ENCODE measurements around the gene ILF3. TPM values are rescaled to one million over a fixed set of nuclear protein-coding genes. Genes with fewer than 3 reads are reported as not detected.
A peak's percentile ranks its signal among the peaks of the same experiment; 100 is the strongest.

The ILF3 gene
- total RNA-seq, 2 experiments from 2014 or later: 464 to 491 TPM

GRCh38 chr19:10653482-10653731 is 739 bp upstream of the ILF3 start:
- peaks cover 53% of the 10 kb centered on the region for H3K36me3 Mint-ChIP-seq (ENCODE audit: low read depth)
- no peaks in the 10 kb centered on the region for H3K9me3 ChIP-seq (ENCODE audit: control insufficient read depth in 1 of 2, insufficient read depth in 1 of 2, low read length in 2 of 2)
- H3K27me3 Mint-ChIP-seq: peaks cover 4% of the 10 kb centered on the region
- CTCF ChIA-PET: interaction anchor here (1.2 kb wide), 1 partner anchor 50 kb away, joined by 4 read pairs; no protein-coding TSS in a partner anchor
- POLR2A ChIA-PET: interaction anchor here (0.6 to 3.3 kb wide), 12 partner anchors 9 to 182 kb away, joined by 3 to 57 read pairs (median 6); partner anchors contain the start of genes KEAP1, KRI1, QTRT1 and TMED1
- intact Hi-C loops (cut with DNase I, micrococcal nuclease): loop anchor here (1.0 to 10.0 kb wide), 7 partner anchors 41 to 151 kb away; partner anchors contain the start of genes KEAP1 (in 2 of the 2), ATG4D (in 1 of the 2), CDKN2D (in 1 of the 2) and KRI1 (in 1 of the 2)
- H3K27ac Mint-ChIP-seq: peak overlapping the region; percentile 92
- H3K27me3 ChIP-seq (ENCODE audit: control insufficient read depth in 1 of 2, insufficient read depth in 2 of 2, low read length in 2 of 2): no peaks in the 10 kb centered on the region
- peak overlapping the region; percentile 88 for H3K4me3 Mint-ChIP-seq
- peak overlapping the region; percentile 83 for H3K4me3 ChIP-seq (ENCODE audit: low read length)
- no peak for DNase-seq
- no peaks in the 10 kb centered on the region for H3K9me3 Mint-ChIP-seq
- no peak for ATAC-seq (ENCODE audit: poor library complexity)
- H3K36me3 ChIP-seq (ENCODE audit: insufficient read depth, low read length): peaks cover 5% of the 10 kb centered on the region
- peak overlapping the region; percentile 99 to 100 for H3K27ac ChIP-seq (ENCODE audit: low read depth in 1 of 2, low read length in 2 of 2)
- H3K4me1 ChIP-seq (ENCODE audit: insufficient read depth, low read length): peaks cover 54% of the 10 kb centered on the region
- peaks cover 51% of the 10 kb centered on the region for H3K4me1 Mint-ChIP-seq (ENCODE audit: low read depth)
- TF ChIP-seq, protein P1, sequence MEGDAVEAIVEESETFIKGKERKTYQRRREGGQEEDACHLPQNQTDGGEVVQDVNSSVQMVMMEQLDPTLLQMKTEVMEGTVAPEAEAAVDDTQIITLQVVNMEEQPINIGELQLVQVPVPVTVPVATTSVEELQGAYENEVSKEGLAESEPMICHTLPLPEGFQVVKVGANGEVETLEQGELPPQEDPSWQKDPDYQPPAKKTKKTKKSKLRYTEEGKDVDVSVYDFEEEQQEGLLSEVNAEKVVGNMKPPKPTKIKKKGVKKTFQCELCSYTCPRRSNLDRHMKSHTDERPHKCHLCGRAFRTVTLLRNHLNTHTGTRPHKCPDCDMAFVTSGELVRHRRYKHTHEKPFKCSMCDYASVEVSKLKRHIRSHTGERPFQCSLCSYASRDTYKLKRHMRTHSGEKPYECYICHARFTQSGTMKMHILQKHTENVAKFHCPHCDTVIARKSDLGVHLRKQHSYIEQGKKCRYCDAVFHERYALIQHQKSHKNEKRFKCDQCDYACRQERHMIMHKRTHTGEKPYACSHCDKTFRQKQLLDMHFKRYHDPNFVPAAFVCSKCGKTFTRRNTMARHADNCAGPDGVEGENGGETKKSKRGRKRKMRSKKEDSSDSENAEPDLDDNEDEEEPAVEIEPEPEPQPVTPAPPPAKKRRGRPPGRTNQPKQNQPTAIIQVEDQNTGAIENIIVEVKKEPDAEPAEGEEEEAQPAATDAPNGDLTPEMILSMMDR (IDR thresholded peaks at IDR 0.05): no peak

DNA sequence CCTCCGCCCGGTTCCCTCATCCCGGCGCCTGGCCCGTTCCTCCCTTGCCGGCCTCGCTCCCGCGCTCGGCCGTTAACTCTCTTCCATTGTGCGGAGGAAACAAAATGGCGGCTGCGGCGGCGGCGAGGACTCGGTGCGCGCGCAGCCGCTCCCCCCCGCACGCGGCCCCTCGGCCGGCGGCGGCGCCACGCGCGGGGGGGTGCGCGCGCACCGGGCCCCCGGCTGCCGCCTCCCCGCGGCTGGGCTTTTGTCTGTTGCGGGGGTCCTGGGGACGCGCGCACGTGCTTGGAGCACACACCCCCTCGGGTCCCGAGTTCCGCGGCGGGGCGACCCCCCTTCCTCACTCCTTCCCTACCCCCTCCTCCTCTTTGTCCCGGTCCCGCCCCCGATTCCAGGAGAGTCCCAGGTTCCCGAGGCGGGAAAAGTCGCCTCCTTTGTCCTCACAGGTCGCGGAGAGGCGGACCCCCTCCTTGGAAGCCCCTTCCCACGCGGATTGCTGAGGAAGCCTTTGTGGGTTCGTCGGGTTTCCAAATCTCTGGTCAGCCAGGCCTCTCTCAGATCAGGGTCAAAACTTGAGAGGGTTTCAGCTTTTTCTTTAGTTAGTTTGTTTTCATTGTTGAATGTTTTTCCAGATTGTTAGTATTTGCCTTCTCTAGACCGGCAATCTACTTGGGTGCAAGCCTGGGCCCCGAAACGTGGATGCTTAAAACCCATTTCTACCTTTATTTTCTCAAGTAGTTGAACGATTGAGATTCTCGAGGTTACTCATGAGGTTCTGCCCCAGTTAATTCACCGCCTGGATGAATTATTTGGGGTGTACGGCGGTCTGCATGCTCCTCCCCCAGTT is 687 bp downstream of the ILF3 start:
- H3K4me3 Mint-ChIP-seq: peak overlapping the region; percentile 94
- peaks cover 55% of the 10 kb centered on the region for H3K36me3 Mint-ChIP-seq (ENCODE audit: low read depth)
- H3K27ac Mint-ChIP-seq: peak overlapping the region; percentile 92
- H3K4me1 Mint-ChIP-seq (ENCODE audit: low read depth): peaks cover 57% of the 10 kb centered on the region
- ChIA-PET POLR2A (interaction anchor here (1.3 kb wide), 1 partner anchor 48 kb away, joined by 4 read pairs; no protein-coding TSS in a partner anchor), CTCF (interaction anchor here (1.1 kb wide), 1 partner anchor 45 kb away, joined by 3 read pairs; no protein-coding TSS in a partner anchor)
- no peaks in the 10 kb centered on the region for H3K9me3 Mint-ChIP-seq
- peaks cover 4% of the 10 kb centered on the region for H3K27me3 Mint-ChIP-seq
- Histone ChIP-seq H3K4me1 (ENCODE audit: insufficient read depth, low read length) (peaks cover 68% of the 10 kb centered on the region), H3K9me3 (ENCODE audit: control insufficient read depth in 1 of 2, insufficient read depth in 1 of 2, low read length in 2 of 2) (no peaks in the 10 kb centered on the region), H3K27me3 (ENCODE audit: control insufficient read depth in 1 of 2, insufficient read depth in 2 of 2, low read length in 2 of 2) (no peaks in the 10 kb centered on the region), H3K4me3 (ENCODE audit: low read length) (peak overlapping the region; percentile 92), H3K36me3 (ENCODE audit: insufficient read depth, low read length) (peaks cover 8% of the 10 kb centered on the region), H3K27ac (ENCODE audit: low read depth in 1 of 2, low read length in 2 of 2) (peak overlapping the region; percentile 94)
- intact Hi-C loops (cut with DNase I, micrococcal nuclease): loop anchor here (2.0 to 10.0 kb wide), 6 partner anchors 42 to 182 kb away; partner anchors contain the start of genes CDKN2D (in 1 of the 2), KEAP1 (in 1 of the 2), KRI1 (in 1 of the 2) and QTRT1 (in 1 of the 2)
- DNase-seq: peak in 13 of 14 experiments; percentile 28 to 87 (median 56)
- ATAC-seq (ENCODE audit: poor library complexity): peak; percentile 13
- TF ChIP-seq, protein P1 (IDR thresholded peaks at IDR 0.05): no peak

DNA sequence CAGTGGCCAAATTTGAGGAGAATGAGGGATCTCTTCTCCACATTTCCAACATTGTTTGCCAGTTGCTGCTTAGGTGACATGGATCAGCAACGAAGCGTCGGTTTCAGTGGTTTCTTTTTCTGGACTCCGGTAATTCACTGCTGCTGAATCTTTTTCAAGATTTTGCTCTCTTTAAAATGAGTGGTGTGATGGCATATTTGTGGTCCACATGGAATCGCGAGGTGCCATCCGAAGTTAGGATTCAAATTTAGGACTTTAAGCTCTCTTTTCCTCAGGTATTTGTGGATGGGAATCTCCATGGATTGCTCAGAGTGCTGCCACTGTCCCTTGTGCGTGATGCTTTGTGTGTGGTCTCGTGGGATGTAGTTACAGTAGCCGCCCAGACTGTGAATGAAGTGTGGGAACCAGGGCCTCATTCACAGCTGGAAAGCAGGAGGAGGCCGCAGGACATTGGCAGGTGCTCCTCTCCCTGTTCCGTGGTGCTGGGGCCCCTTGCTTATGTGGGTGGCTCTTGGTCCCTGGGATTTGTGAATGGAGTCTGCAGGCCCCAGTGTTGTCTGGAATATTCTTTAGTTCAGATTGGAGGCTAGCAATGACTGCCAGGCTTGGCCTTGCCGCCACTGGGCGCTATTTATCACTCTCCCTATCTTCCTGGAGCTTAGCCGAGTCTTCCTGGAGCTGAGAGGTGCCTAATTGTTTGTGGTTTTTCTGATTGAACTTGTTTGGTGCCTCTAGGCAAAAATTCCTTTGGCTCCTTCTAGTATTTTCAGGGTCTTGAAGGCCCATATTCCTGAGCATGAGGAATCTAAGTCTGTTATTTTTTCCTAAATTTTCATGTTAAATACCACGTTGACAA is 1.5 kb downstream of the ILF3 start:
- H3K9me3 ChIP-seq (ENCODE audit: control insufficient read depth in 1 of 2, insufficient read depth in 1 of 2, low read length in 2 of 2): no peaks in the 10 kb centered on the region
- DNase-seq (peak in 3 of 14 experiments; percentile 21 to 45 (median 32)), ATAC-seq (ENCODE audit: poor library complexity) (no peak)
- peak overlapping the region; percentile 92 for H3K4me3 ChIP-seq (ENCODE audit: low read length)
- H3K36me3 ChIP-seq (ENCODE audit: insufficient read depth, low read length): peaks cover 15% of the 10 kb centered on the region
- peaks cover 76% of the 10 kb centered on the region for H3K4me1 ChIP-seq (ENCODE audit: insufficient read depth, low read length)
- peak overlapping the region; percentile 83 to 94 for H3K27ac ChIP-seq (ENCODE audit: low read depth in 1 of 2, low read length in 2 of 2)
- intact Hi-C loops (cut with DNase I, micrococcal nuclease): loop anchor here (2.0 to 10.0 kb wide), 3 partner anchors 45 to 181 kb away; partner anchors contain the start of genes KEAP1 (in 1 of the 2), QTRT1 (in 1 of the 2) and TMED1 (in 1 of the 2)
- CTCF ChIA-PET: interaction anchor here (0.6 to 1.1 kb wide), 3 partner anchors 11 to 108 kb away, joined by 3 to 5 read pairs (median 3); no protein-coding TSS in a partner anchor
- peaks cover 61% of the 10 kb centered on the region for H3K36me3 Mint-ChIP-seq (ENCODE audit: low read depth)
- POLR2A ChIA-PET: interaction anchor here (1.0 to 1.3 kb wide), 3 partner anchors 47 to 180 kb away, joined by 4 to 5 read pairs (median 5); partner anchors contain the start of gene TMED1
- peak overlapping the region; percentile 92 for H3K27ac Mint-ChIP-seq
- TF ChIP-seq, protein P1 (IDR thresholded peaks at IDR 0.05): no peak
- no peaks in the 10 kb centered on the region for H3K9me3 Mint-ChIP-seq
- H3K4me3 Mint-ChIP-seq: peak overlapping the region; percentile 94
- H3K27me3 Mint-ChIP-seq: peaks cover 4% of the 10 kb centered on the region
- peaks cover 65% of the 10 kb centered on the region for H3K4me1 Mint-ChIP-seq (ENCODE audit: low read depth)
- H3K27me3 ChIP-seq (ENCODE audit: control insufficient read depth in 1 of 2, insufficient read depth in 2 of 2, low read length in 2 of 2): no peaks in the 10 kb centered on the region

Data from CD4-positive, alpha-beta T cell (primary cell).